Stimulated activated CD4-positive, alpha-beta T cell treated with anti-CD3 and anti-CD28 coated beads, Interleukin-12 subunit alpha, Interleukin-12 subunit beta, amount 100 ng/mL, for 24 hours (primary cell): Measurements from ENCODE around the gene MAN1C1.
"Not testable (repeated sequence)": the region's sequence is repeated elsewhere in the genome, so short reads cannot be mapped to it uniquely, and the experiment has no call there.

Experiments
- DNase-seq, 2 experiments: peaks; one replicate each; pipeline ENCODE4 v3.0.0-alpha.2; 2020; ENCODE audit warnings: low read depth in 2 of 2

Gene MAN1C1

DNA sequence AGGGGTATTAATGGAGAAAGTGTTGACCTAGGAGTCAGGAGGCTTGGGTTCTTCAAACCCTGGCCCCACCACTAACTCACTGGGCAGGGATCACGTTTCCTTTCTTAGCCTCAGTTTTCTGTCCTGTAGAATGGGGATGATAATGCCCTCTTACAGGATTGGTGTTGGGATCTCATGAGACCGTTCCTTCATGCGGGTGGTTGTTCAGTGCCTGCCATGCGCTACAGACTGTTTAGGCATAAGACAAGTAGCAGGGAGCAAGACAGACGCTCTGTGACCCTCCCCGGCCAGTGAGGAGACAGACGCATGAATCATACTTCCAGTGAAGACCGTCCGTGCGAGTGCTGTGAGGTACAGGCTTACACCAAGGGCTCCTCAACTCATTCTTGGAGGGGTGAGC, 81.7 kb downstream of the MAN1C1 start:
- no peak for DNase-seq

DNA sequence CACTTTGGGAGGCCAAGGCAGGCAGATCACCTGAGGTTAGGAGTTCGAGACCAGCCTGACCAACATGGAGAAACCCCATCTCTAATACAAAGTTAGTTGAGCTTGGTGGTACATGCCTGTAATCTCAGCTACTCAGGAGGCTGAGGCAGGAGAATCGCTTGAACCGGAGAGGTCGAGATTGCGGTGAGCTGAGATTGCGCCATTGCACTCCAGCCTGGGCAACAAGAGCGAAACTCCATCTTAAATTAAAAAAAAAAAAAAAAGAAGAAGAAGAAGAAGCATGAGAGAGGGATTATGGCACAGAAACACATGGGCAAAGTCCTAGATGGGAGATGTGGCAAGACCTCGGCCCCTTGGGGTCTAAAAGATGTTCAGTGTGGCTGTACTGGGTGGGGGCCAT, 82.5 kb downstream of the MAN1C1 start:
- DNase-seq: not testable (repeated sequence)

DNA sequence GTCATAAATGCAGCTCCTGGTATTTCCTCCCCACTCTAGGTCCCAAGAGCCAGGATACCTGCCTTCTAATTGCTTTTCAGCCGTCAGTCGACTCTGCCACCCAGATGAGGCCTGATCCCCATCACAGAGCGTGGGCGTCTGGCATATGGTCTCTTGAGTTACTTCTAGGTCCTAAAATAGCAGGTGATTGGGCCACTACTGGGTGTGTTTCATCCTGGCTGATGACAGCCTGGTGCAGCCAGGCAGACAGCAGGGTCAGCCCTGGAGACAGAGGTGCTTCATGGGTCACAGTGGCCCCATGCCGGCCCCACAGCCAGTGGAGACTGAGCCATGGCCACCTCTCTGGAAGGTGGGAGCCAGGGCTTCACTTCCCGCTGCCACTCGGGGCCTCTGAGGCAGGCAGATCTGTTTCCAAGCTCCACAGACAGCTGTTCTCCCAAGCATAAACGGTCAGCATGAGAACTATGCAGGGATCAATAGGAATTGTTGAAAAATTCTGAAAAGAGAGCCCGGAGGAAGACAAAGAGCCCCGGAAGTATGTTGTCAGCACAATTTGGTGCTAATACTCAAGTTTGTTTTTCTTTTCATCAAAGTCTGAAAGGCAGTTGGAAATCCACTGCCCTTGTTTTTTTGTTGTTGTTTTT, 83.0 kb downstream of the MAN1C1 start:
- no peak for DNase-seq

GRCh38 chr1:25700144-25700523, 83.5 kb downstream of the MAN1C1 start:
- DNase-seq: no peak

DNA sequence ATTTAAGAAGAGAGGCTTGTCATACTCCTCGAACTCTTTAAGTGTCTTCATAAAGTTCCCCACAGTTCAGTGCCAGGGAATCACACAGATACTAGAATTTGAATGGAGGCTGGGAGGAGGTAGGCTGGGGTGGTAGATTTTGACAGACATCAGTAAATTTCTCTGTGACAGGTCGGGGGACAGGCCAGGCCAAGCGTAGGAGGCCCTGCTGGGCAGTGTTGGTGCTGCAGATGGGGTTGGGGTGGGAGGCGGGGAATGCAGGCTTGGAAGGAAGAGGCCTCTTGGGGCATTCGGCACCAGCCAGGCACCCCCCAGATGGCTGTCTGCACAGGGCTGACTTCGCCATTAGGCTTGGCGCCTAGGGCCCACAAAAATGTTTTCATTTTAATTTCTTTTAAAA, 84.0 kb downstream of the MAN1C1 start:
- no peak for DNase-seq

DNA sequence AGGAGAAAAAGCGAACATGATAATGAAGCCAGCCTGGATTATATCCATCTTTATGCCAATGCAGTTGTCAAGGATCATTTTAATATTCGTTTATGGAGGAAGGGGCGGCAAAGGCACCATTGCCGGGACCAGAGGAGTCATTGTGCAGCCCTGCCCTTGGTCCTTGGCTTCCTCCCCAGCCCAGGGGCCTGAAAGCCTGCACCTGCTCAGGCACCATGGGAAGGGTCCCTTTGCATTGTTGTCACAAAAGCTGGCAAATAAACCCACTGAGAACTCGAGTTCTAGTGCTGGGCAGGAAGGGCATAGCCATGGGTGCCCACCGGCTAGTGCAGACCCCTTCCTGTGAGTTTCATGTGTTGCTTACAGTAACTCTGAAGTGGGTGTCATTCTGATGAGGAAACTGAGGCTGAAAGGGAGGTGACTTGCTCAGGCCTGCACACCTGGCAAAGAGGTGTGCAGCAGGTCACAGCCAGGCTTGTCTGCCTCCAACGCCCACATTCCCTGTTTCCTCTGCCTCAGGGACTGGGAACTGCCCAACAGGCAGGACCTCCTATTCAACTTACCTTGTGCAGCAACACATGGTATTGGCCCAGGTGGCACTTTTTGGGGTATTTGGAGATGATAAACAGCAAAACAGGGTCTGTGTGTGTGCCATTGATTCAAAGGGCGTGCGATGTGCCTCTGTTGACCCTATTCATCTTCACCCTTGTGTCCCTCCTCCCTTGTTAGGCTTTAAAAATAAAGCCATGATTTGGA, 84.6 kb downstream of the MAN1C1 start:
- DNase-seq: no peak

- DNase-seq: no peak
These were observed 85.6 kb downstream of the MAN1C1 start for GRCh38 chr1:25702101-25702775.

DNA sequence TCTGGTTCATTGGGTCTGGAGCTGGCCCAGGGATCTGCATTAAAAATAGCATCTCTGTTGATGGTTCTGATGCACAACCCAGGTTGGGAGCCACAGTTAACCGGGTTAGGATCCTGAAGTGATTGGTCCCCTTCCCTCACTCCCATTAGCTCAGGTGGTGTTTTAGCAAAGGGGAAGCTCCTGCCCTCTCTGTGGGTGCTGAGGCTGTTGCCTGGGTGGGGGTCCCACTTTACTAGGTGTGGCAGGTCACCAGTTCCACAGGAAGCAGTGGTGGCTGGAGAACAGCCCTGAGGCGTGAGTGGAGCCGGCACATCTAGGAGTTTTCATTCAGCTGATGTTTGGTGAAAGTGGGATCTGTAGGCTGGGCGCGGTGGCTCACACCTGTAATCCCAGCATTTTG, 86.5 kb downstream of the MAN1C1 start:
- DNase-seq: no peak

- no peak for DNase-seq
These were observed 87.2 kb downstream of the MAN1C1 start for GRCh38 chr1:25703671-25704266.

DNA sequence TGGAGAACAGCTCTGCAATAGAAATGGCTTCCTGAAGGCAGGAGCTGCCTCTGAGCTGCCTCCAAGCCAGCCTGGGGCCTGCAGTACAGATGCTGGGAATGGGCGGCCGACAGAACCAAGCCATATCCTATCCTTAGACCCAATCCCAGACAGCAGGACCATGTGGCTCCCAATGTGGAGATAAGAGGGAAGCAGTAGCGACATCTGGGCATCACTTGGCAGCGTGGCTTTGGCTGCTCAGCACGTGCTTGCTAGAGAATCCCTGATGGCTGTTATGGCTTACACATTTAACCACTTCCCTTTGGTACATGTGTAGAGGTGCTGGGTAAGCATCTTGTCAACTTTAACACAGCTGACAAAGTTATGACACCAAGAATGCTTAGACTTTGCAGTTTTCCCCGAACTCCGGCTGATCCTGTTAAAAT, 87.7 kb downstream of the MAN1C1 start:
- DNase-seq: no peak

- no peak for DNase-seq
These were observed 89.1 kb downstream of the MAN1C1 start for GRCh38 chr1:25705699-25706098.

DNA sequence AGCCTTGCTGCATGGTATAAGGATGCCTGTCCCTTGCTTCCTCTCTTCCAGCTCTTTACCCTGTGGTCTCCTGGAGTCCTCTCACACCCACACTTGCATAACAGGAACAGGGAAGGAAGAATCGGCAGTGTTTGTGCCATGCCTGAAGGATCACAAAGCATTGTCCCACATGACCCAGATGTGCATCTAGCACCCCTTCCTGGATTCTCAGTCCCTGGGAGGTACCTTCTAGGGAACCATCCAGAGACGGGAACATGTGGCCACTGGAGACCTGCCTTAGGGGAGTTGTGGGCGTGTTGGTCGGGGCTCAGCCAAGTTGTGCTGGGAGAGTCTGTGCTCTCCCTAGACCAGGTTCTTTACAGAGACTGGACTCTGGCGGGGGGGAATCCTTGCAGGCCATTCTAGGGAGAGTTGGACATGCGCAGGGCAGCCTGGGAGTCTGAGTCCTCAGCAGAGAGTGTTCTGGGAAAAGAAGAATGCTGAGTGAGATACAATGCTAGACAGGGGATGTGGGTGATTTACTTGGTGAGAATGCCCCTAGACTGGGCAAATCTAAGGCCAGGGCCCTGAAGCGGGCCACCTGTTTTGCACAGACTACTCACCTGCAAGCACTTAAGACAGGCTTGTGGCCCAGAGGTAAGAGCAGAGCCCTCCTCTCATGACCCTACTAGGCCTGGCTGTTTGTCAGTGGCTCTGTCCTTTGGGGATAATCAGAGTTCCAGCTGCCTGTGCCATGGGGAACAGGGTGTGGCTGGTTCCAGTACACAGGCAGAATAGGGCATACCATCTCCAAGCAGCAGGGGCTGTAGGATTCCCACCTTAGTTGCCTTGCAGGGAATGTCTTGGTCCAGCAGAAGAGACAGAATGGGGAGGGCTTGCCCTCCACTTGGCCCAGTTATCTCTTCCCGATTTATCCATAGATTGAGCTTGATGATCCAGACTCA, 89.8 kb downstream of the MAN1C1 start:
- no peak for DNase-seq

- no peak for DNase-seq
These were observed 90.9 kb downstream of the MAN1C1 start for GRCh38 chr1:25707280-25708016.

GRCh38 chr1:25710583-25711347, 94.2 kb downstream of the MAN1C1 start:
- DNase-seq: no peak

- peak in 1 of 2 experiments; percentile 63 for DNase-seq
These were observed 95.1 kb downstream of the MAN1C1 start for GRCh38 chr1:25711555-25712298.

DNA sequence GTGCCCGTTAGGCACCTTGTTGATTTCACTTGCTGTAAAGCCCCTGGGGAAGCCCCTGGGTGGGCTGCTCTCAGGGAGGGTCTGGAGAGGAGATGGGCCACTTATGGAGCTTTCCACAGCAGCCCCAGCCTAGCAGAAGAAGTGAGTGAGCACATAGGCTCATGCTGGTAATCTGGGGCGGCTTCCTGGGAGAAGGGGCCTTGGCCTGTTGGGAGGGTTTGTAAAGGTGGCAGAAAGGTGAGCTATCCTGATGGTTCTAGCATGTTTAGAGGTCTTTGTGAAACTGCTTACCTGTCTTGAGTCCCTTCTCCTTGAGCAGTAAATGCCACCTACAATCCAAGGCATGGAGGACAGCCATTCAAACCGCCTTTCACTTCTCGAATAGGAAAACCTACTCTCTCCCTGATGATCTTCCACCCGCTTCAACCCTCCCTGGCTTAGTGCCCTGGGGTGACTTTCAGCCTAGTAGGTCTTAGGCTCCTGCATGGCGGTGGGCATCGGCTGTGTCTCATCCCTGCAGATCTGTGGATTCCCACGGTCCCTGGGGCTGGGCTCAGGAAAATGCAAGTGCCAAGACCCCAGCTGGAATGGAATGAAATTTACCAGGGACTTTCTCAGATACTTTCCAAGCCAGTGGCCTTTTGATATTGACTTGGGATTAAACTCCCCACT, 95.8 kb downstream of the MAN1C1 start:
- DNase-seq: no peak

- no peak for DNase-seq
These were observed 97.4 kb downstream of the MAN1C1 start for GRCh38 chr1:25713961-25714360.

GRCh38 chr1:25714372-25714931, 97.9 kb downstream of the MAN1C1 start:
- DNase-seq: no peak
